Fibroblast of lung (primary cell): ENCODE data around the gene NHLRC2. TPM values are rescaled to one million over a fixed set of nuclear protein-coding genes. Genes with fewer than 3 reads are reported as not detected.

ENCODE experiments used
- DNase-seq, 2 donors: peaks; one replicate each; pipeline versions ENCODE4 v3.0.0 to v3.0.0-alpha.2; 2010; ENCODE audit warnings: low read depth in 2 of 2
- H2AFZ ChIP-seq: 2 replicates; pipeline ENCODE4 v1.5.1; 2012; ENCODE audit warnings: low read length, control low read depth, inconsistent platforms
- H3K27ac ChIP-seq: 2 replicates; pipeline ENCODE4 v1.5.1; 2011; ENCODE audit warnings: low read length, control low read depth; ENCODE audit not compliant: insufficient read depth
- H3K27me3 ChIP-seq: 2 replicates; pipeline ENCODE4 v1.5.1; 2011; ENCODE audit warnings: mild to moderate bottlenecking, low read length; ENCODE audit not compliant: control insufficient read depth, insufficient read depth
- H3K36me3 ChIP-seq: 2 replicates; pipeline ENCODE4 v1.5.1; 2011; ENCODE audit warnings: low read length; ENCODE audit not compliant: control insufficient read depth, insufficient read depth
- H3K4me1 ChIP-seq: 2 replicates; pipeline ENCODE4 v1.5.1; 2011; ENCODE audit warnings: low read length; ENCODE audit not compliant: control insufficient read depth, insufficient read depth; ENCODE audit errors: extremely low read depth
- H3K4me2 ChIP-seq: 2 replicates; pipeline ENCODE4 v1.5.1; 2011; ENCODE audit warnings: low read length, control low read depth; ENCODE audit not compliant: insufficient read depth; ENCODE audit errors: extremely low read depth
- H3K4me3 ChIP-seq, 4 experiments: fragments of 200-600 bp in 1 of 4; sonication (generic) in 1 of 4; replicated peaks in 1 of 4; 2 replicates each; pipeline ENCODE4 v1.5.1; 2011 to 2016; ENCODE audit warnings: low read length in 4 of 4, low read depth in 3 of 4, mild to moderate bottlenecking in 3 of 4, control low read depth in 2 of 4, inconsistent platforms in 1 of 4, mixed read lengths in 1 of 4; ENCODE audit not compliant: insufficient read depth in 1 of 4; ENCODE audit errors: control extremely low read depth in 1 of 4
- H3K79me2 ChIP-seq: 2 replicates; pipeline ENCODE4 v1.5.1; 2012; ENCODE audit warnings: mild to moderate bottlenecking, low read length, inconsistent platforms; ENCODE audit not compliant: control insufficient read depth, insufficient read depth
- H3K9ac ChIP-seq: 2 replicates; pipeline ENCODE4 v1.5.1; 2011; ENCODE audit warnings: mild to moderate bottlenecking, low read length, control low read depth; ENCODE audit not compliant: insufficient read depth
- H3K9me3 ChIP-seq: 2 replicates; pipeline ENCODE4 v1.5.1; 2012; ENCODE audit warnings: low read depth, low read length; ENCODE audit not compliant: control insufficient read depth, insufficient read depth
- H4K20me1 ChIP-seq: 2 replicates; pipeline ENCODE4 v1.5.1; 2011; ENCODE audit warnings: low read length; ENCODE audit not compliant: control insufficient read depth, insufficient read depth; ENCODE audit errors: extremely low read depth
- EZH2 ChIP-seq: IDR thresholded peaks from 2 replicates; pipeline ENCODE4 v1.5.1; 2012; ENCODE audit warnings: low read length, control low read depth, mild to moderate bottlenecking; ENCODE audit errors: missing control alignments
- polyA plus RNA-seq, 2 donors: library from polyadenylated mRNA; depleted of rRNA in 1 of 2; stranded (reverse) in 1 of 2; unstranded in 1 of 2; fragments of >200 nt; gene quantifications; 2 replicates each; pipeline ENCODE4 v1.2.1, GENCODE V29; 2011 to 2012; ENCODE audit warnings: missing spikeins in 1 of 2
- total RNA-seq: library from RNA; depleted of rRNA; stranded (reverse); fragments of >200 nt; gene quantifications from 2 replicates; pipeline ENCODE4 v1.2.1, GENCODE V29; 2014
- TF ChIP-seq, protein P1 (sequence below), 2 donors: IDR thresholded peaks in 1 of 2; conservative IDR thresholded peaks in 1 of 2; 1 replicate in 1 of 2; 2 replicates in 1 of 2; pipeline ENCODE4 v1.5.1; 2011 to 2012; ENCODE audit warnings: low read length in 2 of 2, control low read depth in 1 of 2, inconsistent platforms in 1 of 2, low read depth in 1 of 2, mild to moderate bottlenecking in 1 of 2

NHLRC2 gene
- total and polyA plus RNA-seq, 2 donors (not counting 1 experiment from before 2014, with no cell fraction given) = 10.1 to 11.9 TPM

DNA sequence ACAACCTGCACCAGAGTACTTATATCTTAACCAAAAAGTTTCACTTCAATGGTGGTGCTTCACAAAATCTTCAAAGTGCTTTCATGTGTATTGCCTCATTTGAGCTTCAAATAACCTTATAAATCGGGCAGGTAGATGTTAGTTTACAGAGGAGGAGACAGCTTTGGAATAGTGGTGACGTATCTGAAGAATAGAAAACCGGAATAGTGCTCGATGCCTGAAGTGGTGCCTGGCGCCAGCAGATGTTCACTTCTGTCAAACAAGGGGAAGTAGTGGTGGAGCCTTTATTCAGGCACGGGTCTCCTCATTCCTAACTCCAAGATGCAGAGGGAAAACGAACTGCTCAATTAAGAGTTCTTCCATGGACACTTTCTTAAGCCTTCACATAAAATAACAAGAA, 58.1 kb downstream of the NHLRC2 start:
- Histone ChIP-seq H2AFZ (no peak overlapping the region), H3K9ac (no peak overlapping the region), H3K4me1 (no peaks in the 10 kb centered on the region), H3K4me3 (no peak overlapping the region), H3K27ac (no peak overlapping the region), H3K27me3 (no peaks in the 10 kb centered on the region), H4K20me1 (no peaks in the 10 kb centered on the region), H3K9me3 (no peaks in the 10 kb centered on the region), H3K4me2 (no peak overlapping the region), H3K36me3 (peaks cover 3% of the 10 kb centered on the region), H3K79me2 (no peaks in the 10 kb centered on the region)
- DNase-seq = no peak
- TF ChIP-seq, protein P1, sequence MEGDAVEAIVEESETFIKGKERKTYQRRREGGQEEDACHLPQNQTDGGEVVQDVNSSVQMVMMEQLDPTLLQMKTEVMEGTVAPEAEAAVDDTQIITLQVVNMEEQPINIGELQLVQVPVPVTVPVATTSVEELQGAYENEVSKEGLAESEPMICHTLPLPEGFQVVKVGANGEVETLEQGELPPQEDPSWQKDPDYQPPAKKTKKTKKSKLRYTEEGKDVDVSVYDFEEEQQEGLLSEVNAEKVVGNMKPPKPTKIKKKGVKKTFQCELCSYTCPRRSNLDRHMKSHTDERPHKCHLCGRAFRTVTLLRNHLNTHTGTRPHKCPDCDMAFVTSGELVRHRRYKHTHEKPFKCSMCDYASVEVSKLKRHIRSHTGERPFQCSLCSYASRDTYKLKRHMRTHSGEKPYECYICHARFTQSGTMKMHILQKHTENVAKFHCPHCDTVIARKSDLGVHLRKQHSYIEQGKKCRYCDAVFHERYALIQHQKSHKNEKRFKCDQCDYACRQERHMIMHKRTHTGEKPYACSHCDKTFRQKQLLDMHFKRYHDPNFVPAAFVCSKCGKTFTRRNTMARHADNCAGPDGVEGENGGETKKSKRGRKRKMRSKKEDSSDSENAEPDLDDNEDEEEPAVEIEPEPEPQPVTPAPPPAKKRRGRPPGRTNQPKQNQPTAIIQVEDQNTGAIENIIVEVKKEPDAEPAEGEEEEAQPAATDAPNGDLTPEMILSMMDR (conservative IDR thresholded peaks at IDR 0.05 in 1 of 2, IDR thresholded peaks at IDR 0.05 in 1 of 2; ENCODE audit: low read depth in 1 of 2, low read length in 2 of 2) = no peak
- TF ChIP-seq EZH2 = no peak

DNA sequence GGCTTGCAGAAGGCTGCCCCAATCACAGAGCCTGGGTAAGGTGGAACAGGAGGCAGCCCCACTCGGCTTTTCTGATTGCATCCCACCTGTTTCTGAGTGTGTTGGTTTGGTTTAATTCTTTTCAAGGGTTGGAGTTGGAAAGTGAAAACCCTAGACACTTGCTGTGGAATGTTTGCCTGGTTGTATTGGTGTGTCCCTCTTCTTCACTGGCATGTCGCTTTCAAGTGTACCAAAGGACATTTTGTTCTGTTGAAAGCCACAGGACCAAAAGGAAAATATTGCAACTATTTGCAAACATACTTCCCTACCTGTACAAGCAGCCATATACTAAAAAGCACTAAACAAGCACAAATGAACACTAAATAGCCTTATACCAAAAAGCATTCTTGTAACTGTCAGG, 60.5 kb downstream of the NHLRC2 start:
- Histone ChIP-seq H3K79me2 (no peaks in the 10 kb centered on the region), H3K27me3 (no peaks in the 10 kb centered on the region), H4K20me1 (no peaks in the 10 kb centered on the region), H2AFZ (no peak overlapping the region), H3K27ac (no peak overlapping the region), H3K9ac (no peak overlapping the region), H3K4me2 (no peak overlapping the region), H3K36me3 (no peaks in the 10 kb centered on the region), H3K4me3 (no peak overlapping the region), H3K4me1 (no peaks in the 10 kb centered on the region), H3K9me3 (no peaks in the 10 kb centered on the region)
- no peak for DNase-seq
- TF ChIP-seq, protein P1 (conservative IDR thresholded peaks at IDR 0.05 in 1 of 2, IDR thresholded peaks at IDR 0.05 in 1 of 2; ENCODE audit: low read depth in 1 of 2, low read length in 2 of 2) = no peak
- TF ChIP-seq EZH2 = no peak

DNA sequence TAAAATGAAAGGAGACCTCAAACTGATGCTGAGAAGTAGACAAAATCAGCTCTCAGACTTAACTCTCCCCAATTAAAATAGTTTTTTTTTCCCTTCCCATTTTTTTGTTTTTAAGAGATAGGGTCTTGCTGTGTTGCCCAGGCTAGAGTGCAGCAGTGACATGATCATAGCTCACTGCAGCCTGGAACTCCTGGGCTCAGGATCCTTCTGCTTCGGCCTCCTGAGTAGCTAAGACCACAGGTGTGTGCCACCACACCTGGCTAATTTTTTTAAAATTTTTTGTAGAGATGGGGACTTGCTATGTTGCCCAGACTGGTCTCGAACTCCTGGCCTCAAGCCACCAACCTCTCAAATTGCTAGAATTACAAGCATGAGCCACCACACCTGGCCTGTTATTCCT, 61.1 kb downstream of the NHLRC2 start:
- H3K4me1 ChIP-seq = no peaks in the 10 kb centered on the region
- H3K9me3 ChIP-seq = no peaks in the 10 kb centered on the region
- H3K9ac ChIP-seq = no peak overlapping the region
- no peak overlapping the region for H3K4me3 ChIP-seq
- no peak overlapping the region for H3K4me2 ChIP-seq
- no peaks in the 10 kb centered on the region for H3K27me3 ChIP-seq
- no peaks in the 10 kb centered on the region for H3K79me2 ChIP-seq
- no peak overlapping the region for H2AFZ ChIP-seq
- H4K20me1 ChIP-seq = no peaks in the 10 kb centered on the region
- H3K36me3 ChIP-seq = no peaks in the 10 kb centered on the region
- H3K27ac ChIP-seq = no peak overlapping the region
- no peak for DNase-seq
- TF ChIP-seq, protein P1 (conservative IDR thresholded peaks at IDR 0.05 in 1 of 2, IDR thresholded peaks at IDR 0.05 in 1 of 2; ENCODE audit: low read depth in 1 of 2, low read length in 2 of 2) = no peak
- no peak for TF ChIP-seq EZH2
